UCSD-AML1 (cell line): ENCODE data around the gene INCA1.
A peak's percentile ranks its signal among the peaks of the same experiment; 100 is the strongest.

Source experiments
- DNase-seq: peaks from one replicate; lab custom pipeline; 2025; ENCODE audit not compliant: unreplicated experiment; lab: John Stamatoyannopoulos, UW

The INCA1 gene

DNA sequence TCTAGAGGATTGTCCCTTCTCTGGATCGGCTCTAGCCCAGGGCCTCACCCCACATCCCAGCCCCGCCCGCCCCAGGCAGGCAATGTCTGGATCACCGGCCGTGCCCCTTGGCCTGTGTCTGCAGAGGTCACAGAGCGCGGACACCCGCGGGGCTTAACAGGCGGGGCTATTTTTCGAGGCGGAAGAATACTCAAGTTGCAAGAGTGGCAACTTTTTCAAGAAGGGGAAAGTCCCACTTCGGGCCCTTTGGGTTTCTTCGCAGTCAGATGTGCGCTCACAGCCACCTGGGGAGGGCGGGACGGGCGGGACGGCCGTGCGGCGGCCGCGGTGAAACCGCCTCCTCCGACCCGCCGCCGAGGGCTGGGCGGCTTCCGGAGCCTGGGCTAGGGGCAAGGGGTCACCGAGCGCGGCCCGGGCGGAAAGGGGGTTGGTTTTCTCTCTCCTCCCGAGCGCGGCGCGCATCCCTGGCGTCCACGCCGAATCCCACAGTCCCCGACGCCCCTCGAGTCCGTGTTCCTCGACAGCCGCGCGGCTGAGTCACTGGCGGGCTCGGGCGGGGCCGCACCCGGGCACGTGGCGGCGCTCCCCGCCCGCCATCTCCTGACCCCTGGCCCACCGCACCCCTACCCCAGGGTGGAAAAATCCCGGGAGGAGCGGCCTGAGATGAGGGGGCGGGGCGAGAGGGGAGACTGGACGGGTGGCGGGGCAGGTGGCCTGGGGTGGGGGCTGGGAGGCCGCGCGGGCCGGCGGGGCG lies 47.8 kb downstream of the INCA1 start:
- peak; percentile 78 for DNase-seq

DNA sequence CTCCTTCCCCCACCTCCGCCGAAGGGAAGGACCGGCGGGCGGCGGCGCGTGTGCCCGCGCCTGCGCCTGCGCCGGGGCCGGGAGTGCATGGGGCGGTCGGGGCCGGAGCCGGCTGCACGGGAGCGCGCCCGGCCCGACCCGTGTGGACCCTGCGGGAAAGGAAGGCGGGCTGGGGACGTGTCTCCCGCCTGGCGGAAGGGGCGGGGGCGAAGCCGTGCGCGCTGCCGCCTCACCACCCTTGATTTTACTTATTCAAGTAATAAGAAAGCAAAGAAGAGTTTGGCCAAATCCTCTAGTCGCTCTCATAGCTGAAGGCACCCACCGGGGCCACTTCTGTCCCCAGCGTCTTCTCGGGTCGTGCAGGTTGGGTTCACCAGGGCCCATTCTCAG lies 48.4 kb downstream of the INCA1 start:
- peak; percentile 90 for DNase-seq

DNA sequence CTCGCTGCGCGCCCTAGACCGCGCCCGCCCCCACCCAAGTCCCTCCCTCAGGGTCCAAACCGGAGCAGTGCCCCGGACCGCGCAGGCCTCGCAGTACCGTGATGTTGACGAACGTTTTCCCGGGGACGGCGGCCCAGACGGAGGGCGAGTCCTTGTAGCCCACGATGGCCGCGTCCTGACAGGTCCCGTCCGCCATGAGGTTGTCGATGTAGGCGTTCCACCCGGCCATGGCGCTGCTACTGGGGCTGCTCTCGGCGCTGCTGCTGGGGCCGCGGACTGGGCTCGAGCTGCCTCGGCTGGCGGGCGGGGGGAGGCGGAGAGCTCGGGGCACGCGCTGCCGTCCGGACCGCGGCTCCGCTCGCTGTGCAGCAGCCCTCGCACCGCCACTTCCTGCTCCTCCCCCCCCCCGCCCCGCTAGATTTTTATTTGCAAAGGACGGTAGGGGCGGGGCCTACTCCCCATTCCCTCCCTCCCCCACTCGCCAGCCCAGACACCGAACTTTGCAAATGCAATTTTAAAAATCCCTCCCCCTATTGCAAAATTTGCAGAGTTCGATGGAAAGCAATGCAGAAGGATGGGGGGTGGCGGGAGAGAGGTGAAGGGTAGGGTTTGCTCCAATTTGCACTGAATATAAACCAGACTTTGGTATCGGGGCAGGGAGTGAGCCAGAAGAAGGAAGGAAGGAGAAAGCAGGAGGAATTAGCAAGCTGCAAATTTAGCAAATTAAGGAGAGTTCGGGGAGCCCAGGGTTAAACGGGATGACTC lies 49.0 kb downstream of the INCA1 start, which contains the start of gene PFN1:
TSS of gene PFN1 (minus strand) at position 365 of the 765 bp plus-strand sequence. CDS start at position 229, 136 bp downstream.
- DNase-seq = peak; percentile 90

DNA sequence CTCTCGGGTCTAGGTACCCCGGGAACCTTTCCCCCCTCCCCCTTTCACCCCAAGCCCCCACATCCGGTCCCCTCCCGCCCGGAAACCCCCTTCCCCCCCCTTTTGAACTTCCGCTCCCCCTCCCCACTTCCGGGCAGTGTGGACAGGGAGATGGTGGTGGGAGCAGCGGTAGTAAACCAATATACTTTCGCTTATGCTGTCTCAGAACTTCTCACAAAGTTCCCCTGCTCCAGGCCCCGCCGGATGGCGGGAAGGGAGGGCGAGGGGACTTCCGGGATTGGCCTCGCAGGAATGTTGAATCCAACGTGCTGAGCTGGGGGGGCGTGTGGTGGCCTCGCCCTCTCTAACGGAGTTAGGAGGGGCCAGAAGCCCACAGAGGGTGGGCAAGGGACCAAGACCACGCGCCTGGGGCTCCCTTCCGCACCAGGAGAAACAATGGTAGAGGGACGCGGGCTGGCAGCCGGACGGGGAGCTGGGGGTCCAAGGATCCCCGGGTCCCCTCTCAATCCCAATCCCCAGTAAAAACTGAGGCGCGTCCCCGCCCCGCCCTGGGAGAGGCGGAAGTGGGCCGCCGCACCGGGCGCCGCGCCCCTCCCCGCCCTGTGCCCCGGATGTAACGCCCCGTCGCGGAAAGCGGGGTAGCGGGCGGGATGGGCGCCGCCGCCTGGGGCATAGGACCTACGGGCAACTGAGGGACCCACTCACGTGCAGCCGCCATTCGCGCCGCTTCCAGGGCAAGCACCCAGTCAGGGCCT lies 49.7 kb downstream of the INCA1 start:
- DNase-seq = peak; percentile 76

DNA sequence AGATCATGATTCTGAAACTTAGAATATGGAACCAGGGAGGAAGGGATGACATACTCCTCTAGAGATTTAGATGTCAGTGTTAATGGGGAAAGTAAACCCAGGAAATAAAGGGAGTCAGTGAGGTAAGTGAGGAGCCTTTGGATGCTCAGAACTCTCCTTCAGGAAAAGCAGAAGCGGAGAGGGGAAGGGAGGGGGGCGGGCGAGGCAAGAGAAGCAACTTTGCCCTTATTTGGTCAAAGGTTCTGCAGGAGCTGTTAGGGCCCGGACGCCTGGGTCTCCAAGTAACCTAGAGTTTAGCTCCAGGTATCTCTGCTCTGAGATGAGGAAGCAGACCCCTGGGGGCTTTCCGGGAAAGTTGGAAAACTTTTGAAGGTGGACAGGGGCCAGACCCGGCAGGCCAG lies 50.3 kb downstream of the INCA1 start:
- peak; percentile 76 for DNase-seq

DNA sequence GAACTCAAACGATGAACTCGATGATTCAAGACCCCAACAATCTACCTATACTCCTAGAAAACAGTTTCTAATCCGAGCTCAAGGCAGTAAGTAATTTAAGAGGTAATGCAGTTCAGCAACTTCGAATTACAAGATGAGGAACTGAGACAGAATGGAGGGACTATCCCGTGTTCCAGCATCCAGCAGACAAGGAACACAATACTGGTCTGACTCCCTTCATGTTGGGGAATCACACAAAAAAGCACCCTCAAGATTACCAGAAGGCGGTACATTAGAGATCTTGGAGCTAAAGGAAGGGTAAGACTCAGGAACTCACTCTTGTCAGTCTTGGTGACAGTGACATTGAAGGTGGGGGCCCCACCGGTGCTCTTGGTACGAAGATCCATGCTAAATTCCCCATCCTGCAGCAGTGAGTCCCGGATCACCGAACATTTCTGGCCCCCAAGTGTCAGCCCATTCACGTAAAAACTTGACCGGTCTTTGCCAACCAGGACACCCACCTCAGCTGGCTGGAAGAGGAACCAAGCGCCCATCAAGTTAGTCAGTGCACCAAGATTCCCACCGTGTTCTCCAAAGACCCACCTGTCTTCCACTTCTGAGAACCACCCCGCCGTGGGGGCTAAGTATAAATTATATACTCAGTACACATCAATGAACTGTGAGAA lies 50.9 kb downstream of the INCA1 start:
- no peak for DNase-seq

DNA sequence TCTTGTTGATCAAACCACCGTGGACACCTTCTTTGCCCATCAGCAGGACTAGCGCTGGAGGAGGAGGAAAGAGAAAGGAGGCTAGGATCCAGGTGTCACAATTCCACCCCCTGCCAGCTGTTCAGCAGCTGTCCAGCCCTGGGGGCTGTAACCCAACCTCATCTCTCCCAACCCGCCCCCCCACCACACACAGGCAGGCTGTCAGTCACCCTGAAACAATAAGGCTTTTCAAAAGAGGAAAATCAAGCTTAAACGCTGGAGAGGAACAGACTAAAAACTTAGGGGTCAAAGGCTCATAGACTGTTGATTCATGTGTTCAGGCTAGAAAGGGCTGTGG lies 51.4 kb downstream of the INCA1 start:
- DNase-seq = no peak

DNA sequence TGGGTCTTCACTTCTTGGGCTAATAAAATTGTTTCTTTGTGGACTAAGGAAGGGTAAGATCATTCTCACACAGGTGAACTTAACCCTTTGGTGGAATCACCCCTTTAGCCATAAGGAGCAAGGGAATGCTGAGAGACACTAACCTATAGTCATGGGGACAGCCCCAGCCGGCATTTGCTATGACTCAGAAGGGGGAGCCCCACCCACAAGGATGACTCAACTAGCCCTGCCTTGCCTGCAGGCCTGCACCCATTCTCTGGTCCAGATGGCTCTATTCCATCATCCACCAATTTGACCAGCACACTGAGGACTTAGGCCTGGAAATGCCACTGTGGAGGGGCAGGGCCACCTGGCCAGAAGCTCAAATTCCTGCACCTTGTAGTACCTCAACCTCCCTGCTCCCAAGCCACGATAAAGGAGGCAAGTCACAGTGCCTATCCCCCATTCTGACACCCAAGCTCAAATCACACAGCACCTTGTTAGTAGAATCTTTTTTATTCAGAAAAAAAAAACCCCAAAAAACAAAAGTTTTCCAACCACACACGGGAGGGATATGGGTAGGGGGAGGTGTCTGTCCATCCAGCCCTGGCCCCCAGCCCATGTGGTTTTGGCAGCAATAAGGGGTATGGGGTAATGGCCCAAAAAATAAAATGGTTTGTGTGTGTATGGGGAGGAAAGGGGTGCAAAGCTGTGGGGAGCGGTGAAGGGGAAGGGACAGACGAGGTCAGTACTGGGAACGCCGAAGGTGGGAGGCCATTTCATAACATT lies 52.0 kb downstream of the INCA1 start:
- DNase-seq = peak; percentile 70

DNA sequence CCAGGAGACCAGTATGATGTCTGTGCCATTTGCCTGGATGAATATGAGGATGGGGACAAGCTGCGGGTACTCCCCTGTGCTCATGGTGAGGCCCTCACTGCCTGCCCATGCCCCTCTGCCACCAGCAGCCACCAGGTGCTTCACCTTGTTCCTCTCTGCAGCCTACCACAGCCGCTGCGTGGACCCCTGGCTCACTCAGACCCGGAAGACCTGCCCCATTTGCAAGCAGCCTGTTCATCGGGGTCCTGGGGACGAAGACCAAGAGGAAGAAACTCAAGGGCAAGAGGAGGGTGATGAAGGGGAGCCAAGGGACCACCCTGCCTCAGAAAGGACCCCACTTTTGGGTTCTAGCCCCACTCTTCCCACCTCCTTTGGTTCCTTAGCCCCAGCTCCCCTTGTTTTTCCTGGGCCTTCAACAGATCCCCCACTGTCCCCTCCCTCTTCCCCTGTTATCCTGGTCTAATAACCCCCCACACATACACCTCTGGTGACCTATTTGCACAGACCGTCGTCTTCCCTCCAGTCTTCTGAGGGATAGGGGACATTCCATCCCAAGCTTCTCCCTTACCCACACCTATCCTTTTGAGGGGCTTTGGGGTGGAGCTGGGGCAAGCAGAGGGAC lies 52.7 kb downstream of the INCA1 start:
- no peak for DNase-seq

DNA sequence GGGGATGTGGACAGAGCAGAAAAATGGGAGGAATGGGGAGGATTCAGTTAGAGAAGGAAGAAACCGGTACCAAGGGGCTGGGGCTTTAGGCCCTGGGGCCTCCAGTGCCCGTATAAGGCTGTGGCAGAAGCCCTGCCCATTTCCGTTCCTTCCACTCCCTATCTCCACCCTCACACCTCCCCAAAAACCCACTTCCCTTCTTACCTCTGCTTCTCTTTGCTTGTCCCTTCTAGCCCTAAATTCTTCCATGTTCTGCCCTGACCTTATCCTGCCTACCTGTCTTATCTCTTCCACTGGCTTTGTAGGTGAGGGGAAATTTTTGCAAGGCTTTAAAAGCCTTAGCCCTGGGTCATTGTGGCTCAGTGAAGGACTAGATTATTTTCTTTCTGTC lies 53.2 kb downstream of the INCA1 start:
- peak; percentile 67 for DNase-seq

DNA sequence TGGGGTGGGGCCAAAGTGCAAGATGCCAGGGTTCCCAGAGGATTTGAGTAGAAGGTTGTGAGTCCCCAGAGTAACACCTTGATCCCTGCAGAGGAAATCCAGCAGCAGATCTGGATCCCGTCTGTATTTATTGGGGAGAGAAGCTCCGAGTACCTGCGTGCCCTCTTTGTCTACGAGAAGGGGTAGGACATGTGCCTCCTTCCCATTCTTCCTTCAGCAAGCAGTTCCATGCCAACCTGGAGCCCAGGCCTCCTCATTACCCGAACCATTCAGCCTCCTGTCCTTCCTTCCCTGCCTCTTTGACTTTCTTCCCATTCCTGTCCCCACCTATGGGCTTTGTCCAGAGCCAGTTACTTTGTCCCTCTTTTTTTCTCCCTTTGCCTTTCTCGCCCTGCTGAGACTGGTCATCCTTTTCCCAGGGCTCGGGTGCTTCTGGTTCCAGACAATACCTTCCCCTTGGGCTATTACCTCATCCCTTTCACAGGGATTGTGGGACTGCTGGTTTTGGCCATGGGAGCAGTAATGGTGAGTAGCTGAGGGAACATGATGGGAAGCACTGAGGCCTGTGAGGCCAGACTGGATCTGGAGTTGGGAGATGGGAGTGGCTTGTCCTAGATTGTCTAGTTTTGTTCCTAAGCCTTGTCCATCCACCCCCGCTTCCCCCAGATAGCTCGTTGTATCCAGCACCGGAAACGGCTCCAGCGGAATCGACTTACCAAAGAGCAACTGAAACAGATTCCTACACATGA lies 54.4 kb downstream of the INCA1 start:
- DNase-seq = no peak

DNA sequence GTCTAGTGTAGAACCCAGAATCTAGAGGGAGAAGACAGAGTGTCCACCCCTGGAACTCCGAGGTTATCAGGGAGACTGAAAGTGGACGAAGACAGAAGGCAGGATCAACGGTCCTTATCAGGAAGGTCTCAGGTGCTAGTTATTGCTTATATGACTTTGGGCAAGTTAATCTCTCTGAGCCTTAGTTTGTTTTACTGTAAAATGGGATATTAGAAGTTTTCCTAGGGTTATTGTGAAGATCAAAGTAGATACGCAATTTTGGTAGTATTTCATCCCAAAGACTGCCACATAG lies 56.1 kb downstream of the INCA1 start:
- DNase-seq = no peak

DNA sequence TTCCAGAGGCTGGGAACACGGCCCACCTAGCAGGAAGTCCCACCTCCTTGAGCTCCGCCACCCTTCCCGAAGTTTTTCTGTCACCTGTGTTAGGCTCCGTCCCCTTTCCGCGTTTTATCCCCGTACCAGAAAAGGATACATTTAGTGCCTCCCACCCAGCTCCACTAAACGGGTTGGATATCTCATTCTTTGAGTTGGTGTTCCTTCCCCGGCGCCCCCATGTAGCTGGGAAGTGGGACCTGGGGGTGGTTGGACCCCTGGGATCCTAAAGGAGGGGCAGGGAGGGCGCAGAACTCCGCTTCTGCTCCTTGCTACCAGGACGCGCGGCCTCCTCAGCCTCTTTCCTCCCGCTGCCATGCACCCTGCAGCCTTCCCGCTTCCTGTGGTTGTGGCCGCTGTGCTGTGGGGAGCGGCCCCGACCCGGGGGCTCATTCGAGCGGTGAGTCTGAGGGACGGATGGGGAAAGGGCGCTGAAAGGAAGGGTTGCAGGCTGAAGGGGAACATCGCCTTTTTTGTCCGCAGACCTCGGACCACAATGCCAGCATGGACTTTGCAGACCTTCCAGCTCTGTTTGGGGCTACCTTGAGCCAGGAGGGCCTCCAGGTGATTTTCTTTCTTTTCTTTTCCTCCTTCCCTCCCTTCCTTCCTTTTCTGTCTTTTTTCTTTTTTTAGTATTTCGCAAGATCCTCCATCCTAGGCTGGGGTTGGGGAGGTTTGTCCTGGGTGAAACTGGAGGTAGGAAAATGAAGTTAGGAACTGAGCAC lies 56.6 kb downstream of the INCA1 start:
- DNase-seq = peak; percentile 68

DNA sequence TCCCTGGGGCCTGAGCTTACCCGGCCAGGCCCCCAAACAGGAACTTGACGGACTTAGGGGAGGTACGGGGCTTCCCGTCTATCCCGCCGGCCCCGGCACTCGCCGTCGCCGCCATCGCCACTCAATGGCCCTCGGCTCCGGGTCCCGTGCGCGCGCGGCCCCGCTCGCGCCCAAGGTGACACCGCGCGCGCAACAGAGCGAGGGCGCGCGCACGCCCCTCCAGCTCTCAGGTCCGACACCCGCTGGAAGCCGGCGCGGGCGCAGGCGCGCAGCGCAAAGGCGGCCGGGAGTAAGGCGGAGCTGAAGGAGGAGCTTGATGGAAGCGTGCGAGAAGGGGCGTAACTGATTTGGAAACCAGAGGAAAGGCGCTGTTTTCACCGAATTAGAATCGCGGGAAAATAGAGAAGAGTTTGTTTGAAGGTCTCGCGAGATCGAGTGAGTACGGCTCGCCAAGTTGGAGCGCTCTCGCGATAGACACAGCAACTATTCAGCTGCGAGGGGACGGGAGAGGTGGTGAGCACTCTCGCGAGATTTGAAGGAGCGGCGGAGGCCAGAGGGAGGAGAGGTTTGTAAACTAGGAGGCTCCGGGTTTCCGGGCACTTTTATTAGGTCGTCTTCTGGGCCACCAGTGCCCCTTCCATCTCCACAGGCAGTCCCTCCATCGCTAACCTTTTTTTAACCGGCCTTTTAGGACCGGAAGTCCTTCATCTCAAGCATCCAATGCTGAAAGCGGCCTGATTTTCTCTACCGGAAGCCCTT lies 57.3 kb downstream of the INCA1 start, which contains the start of the genes RNF167 and SLC25A11:
TSS of gene RNF167 (plus strand) at position 473 of the 759 bp plus-strand sequence. CDS start 642 bp downstream, outside the sequence.
TSS of gene SLC25A11 (minus strand) at position 251 of the 759 bp plus-strand sequence. CDS start at position 115, 136 bp downstream.
- peak; percentile 97 for DNase-seq

DNA sequence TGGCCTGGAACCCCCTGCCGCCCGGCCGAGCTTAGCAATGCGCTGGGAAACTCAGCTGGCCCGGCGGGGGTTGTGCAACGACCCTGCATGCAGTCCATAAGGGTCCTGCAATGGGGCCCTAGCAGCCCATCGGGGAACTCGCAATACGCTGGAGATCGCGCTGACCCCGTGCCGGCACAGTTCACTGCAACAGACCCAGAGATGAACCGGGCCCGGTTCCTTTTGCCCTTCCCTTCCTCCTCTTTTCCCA lies 57.9 kb downstream of the INCA1 start:
- no peak for DNase-seq

DNA sequence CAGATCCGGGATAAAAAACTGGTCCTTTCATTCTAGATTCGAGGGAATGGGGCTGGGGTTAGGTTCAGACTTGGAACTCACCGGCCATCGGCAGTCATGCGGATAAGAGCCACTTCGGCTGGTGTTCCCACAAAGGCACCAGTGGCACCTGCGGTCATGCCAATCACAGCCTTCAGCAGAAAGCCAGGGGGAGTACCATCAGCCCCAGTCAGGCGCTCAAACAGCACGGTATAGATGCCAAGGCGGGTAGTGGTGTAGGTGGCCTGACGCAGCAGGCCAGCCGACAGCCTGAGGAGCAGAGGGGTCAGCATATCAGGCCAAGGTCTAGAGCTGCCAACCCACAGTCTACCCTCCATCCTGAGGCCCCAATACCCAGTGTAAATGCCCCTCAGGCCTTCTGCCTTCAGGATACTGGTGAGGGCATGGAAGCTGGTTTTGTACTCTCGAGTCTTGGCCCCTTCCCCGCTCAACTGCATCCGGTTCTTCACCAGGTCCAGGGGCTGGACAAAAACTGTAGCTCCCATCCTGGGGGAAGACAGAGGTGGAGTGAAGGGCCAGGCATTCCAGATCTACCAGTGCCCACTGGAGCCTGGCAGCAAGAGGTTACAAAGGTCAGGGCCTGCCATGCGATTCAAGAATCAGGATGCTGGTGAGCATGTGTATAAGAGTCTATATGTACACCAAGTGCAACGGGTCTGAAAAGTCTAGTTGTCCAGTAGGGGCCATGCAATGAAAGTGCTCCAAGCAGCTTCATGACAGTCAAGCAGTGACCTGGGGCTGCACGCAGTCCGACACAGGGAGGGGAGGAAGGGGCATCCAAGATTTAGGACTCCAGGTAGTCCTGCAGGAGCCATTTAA lies 58.4 kb downstream of the INCA1 start:
- no peak for DNase-seq
